GM19467 (cell line): ENCODE data around the gene NELFB.
A peak's percentile ranks its signal among the peaks of the same experiment; 100 is the strongest.
"Not testable (repeated sequence)": the region's sequence is repeated elsewhere in the genome, so short reads cannot be mapped to it uniquely, and the experiment has no call there.

Source experiments
- ATAC-seq: cut with Tn5 transposase; IDR thresholded peaks from one replicate; pipeline ENCODE4 v1.9.1; 2021; ENCODE audit warnings: mild to moderate bottlenecking, moderate library complexity; ENCODE audit not compliant: unreplicated experiment

NELFB gene

GRCh38 chr9:137234758-137235423 lies 20.2 kb upstream of the NELFB start:
- no peak for ATAC-seq

- no peak for ATAC-seq
Measured at GRCh38 chr9:137235424-137236237, 19.5 kb upstream of the NELFB start.

- ATAC-seq = no peak
Measured at GRCh38 chr9:137236238-137236935, 18.7 kb upstream of the NELFB start.

GRCh38 chr9:137236936-137237421 lies 18.1 kb upstream of the NELFB start:
- no peak for ATAC-seq

GRCh38 chr9:137237759-137238726 lies 17.1 kb upstream of the NELFB start:
- no peak for ATAC-seq

- not testable (repeated sequence) for ATAC-seq
Measured at GRCh38 chr9:137239541-137240200, 15.5 kb upstream of the NELFB start.

- peak; percentile 16 for ATAC-seq
Measured at GRCh38 chr9:137240318-137240840, 14.7 kb upstream of the NELFB start.

- ATAC-seq = peak; percentile 67
Measured at GRCh38 chr9:137240841-137241489, 14.2 kb upstream of the NELFB start, which contains the start of gene TUBB4B. Gene TUBB4B (plus strand): TSS chr9:137241287. CDS start chr9:137241361, 74 bp downstream.

- ATAC-seq = peak; percentile 3
Measured at GRCh38 chr9:137241490-137242268, 13.4 kb upstream of the NELFB start.

GRCh38 chr9:137242269-137243203 lies 12.6 kb upstream of the NELFB start:
- no peak for ATAC-seq

- not testable (repeated sequence) for ATAC-seq
Measured at GRCh38 chr9:137243266-137243625, 11.9 kb upstream of the NELFB start.

GRCh38 chr9:137243626-137244485 lies 11.3 kb upstream of the NELFB start:
- ATAC-seq = no peak

- no peak for ATAC-seq
Measured at GRCh38 chr9:137244486-137245449, 10.4 kb upstream of the NELFB start.

- ATAC-seq = no peak
Measured at GRCh38 chr9:137245450-137246421, 9.4 kb upstream of the NELFB start.
